ENCODE measurements around the gene RGSL1. TPM values are rescaled to one million over a fixed set of nuclear protein-coding genes. Genes with fewer than 3 reads are reported as not detected.

The RGSL1 gene
- polyA plus RNA-seq, 3 donors: not detected

DNA sequence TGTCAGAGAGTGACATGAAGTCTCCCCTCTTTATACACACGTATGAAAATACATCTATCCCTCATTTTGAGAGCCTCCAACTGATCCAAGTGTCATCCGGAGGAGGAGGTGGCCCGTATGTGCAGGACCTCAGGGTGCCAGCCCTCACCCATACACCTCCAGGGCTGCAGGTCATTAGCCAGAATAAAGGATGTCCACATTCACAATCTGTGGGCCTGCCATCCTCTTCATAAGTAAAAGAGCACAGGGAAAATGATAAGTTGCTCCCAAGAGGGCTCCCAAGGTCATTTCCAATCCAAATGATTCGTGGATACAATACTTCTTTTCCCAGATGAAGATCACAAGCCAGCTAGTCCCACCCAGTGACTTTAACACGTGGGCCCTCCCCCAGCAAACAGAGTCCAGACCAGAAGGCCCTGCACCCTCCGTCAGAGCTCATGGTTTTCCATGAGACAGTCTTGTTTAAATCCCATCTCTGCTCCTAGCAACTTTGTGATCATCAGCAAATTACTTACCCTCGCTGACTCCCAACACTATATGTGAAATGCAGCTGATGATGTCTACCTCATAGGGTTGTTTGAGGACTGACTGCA lies 110.5 kb downstream of the RGSL1 start:
- intact Hi-C loops (cut with micrococcal nuclease): no loop called here
- no peak overlapping the region for H3K27ac ChIP-seq (ENCODE audit: low read depth in 1 of 2, low read length in 2 of 2)
- peaks cover 0 to 3% (median 0%) of the 10 kb centered on the region in 7 donors for H3K9me3 Mint-ChIP-seq
- no peak overlapping the region for H3K27ac Mint-ChIP-seq
- H3K9ac ChIP-seq (ENCODE audit: insufficient read depth, low read length, poor library complexity, severe bottlenecking): no peak overlapping the region
- H3K4me3 Mint-ChIP-seq: no peak overlapping the region
- TF ChIP-seq, protein P1, sequence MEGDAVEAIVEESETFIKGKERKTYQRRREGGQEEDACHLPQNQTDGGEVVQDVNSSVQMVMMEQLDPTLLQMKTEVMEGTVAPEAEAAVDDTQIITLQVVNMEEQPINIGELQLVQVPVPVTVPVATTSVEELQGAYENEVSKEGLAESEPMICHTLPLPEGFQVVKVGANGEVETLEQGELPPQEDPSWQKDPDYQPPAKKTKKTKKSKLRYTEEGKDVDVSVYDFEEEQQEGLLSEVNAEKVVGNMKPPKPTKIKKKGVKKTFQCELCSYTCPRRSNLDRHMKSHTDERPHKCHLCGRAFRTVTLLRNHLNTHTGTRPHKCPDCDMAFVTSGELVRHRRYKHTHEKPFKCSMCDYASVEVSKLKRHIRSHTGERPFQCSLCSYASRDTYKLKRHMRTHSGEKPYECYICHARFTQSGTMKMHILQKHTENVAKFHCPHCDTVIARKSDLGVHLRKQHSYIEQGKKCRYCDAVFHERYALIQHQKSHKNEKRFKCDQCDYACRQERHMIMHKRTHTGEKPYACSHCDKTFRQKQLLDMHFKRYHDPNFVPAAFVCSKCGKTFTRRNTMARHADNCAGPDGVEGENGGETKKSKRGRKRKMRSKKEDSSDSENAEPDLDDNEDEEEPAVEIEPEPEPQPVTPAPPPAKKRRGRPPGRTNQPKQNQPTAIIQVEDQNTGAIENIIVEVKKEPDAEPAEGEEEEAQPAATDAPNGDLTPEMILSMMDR (IDR thresholded peaks at IDR 0.05): no peak
- H3K79me2 ChIP-seq (ENCODE audit: insufficient read depth, low read length): no peaks in the 10 kb centered on the region
- H3K36me3 Mint-ChIP-seq: no peaks in the 10 kb centered on the region
- peaks cover 1 to 2% (median 2%) of the 10 kb centered on the region in 3 donors for H3K27me3 Mint-ChIP-seq (ENCODE audit: low read depth in 3 of 3)
- no peak for DNase-seq
- no peaks in the 10 kb centered on the region for H3K36me3 ChIP-seq (replicated peaks in 1 of 2; ENCODE audit: control insufficient read depth in 1 of 2, insufficient read depth in 2 of 2, low read length in 2 of 2)
- H3K4me2 ChIP-seq (replicated peaks; ENCODE audit: extremely low read depth, low read length, poor library complexity, severe bottlenecking): no peak overlapping the region
- H3K9me3 ChIP-seq (replicated peaks in 1 of 2; ENCODE audit: control insufficient read depth in 1 of 2, insufficient read depth in 1 of 2, low read length in 2 of 2): no peaks in the 10 kb centered on the region
- H4K20me1 ChIP-seq (ENCODE audit: insufficient read depth, low read length): no peaks in the 10 kb centered on the region
- H3K4me1 ChIP-seq (ENCODE audit: control insufficient read depth in 1 of 2, insufficient read depth in 2 of 2, low read length in 2 of 2): no peaks in the 10 kb centered on the region
- 89% methylated on average over 5 of the region's 7 CpGs for WGBS (ENCODE audit: insufficient coverage)
- H3K4me1 Mint-ChIP-seq: no peaks in the 10 kb centered on the region
- no peaks in the 10 kb centered on the region for H3K27me3 ChIP-seq (ENCODE audit: control insufficient read depth in 2 of 2, insufficient read depth in 2 of 2, low read length in 2 of 2)
- no peak overlapping the region for H3K4me3 ChIP-seq (replicated peaks in 1 of 3; ENCODE audit: low read depth in 2 of 3, low read length in 3 of 3)
- no peak overlapping the region for H2AFZ ChIP-seq (ENCODE audit: insufficient read depth, low read depth, low read length, poor library complexity, severe bottlenecking)

DNA sequence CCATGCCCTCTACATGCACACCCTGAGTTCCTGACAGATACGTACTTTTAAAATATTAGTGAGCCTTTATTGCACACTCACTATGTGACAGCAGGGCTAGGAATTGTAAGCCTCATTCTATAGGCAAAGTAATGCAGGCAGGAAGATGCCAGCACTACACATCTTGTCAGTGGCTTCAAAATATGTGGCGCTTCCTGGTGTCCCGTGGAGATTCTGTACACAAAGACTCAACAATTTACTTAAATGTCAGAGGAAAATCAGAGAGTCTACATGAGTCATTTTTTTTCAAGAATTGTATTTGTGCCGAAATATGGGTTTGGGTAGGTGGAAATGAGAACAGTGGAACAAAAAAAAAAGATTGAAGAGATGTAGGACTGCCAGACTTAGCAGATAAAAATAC lies 111.5 kb downstream of the RGSL1 start:
- DNase-seq: no peak
- Mint-ChIP-seq H3K27me3 (ENCODE audit: low read depth in 3 of 3) (peaks cover 1 to 2% (median 2%) of the 10 kb centered on the region in 3 donors), H3K36me3 (no peaks in the 10 kb centered on the region), H3K27ac (no peak overlapping the region), H3K9me3 (peaks cover 0 to 3% (median 0%) of the 10 kb centered on the region in 7 donors), H3K4me1 (no peaks in the 10 kb centered on the region), H3K4me3 (no peak overlapping the region)
- Histone ChIP-seq H3K4me3 (replicated peaks in 1 of 3; ENCODE audit: low read depth in 2 of 3, low read length in 3 of 3) (no peak overlapping the region), H3K36me3 (replicated peaks in 1 of 2; ENCODE audit: control insufficient read depth in 1 of 2, insufficient read depth in 2 of 2, low read length in 2 of 2) (no peaks in the 10 kb centered on the region), H3K9ac (ENCODE audit: insufficient read depth, low read length, poor library complexity, severe bottlenecking) (no peak overlapping the region), H4K20me1 (ENCODE audit: insufficient read depth, low read length) (no peaks in the 10 kb centered on the region), H3K4me2 (replicated peaks; ENCODE audit: extremely low read depth, low read length, poor library complexity, severe bottlenecking) (no peak overlapping the region), H3K79me2 (ENCODE audit: insufficient read depth, low read length) (no peaks in the 10 kb centered on the region), H3K9me3 (replicated peaks in 1 of 2; ENCODE audit: control insufficient read depth in 1 of 2, insufficient read depth in 1 of 2, low read length in 2 of 2) (no peaks in the 10 kb centered on the region), H3K27ac (ENCODE audit: low read depth in 1 of 2, low read length in 2 of 2) (no peak overlapping the region), H3K27me3 (ENCODE audit: control insufficient read depth in 2 of 2, insufficient read depth in 2 of 2, low read length in 2 of 2) (no peaks in the 10 kb centered on the region), H3K4me1 (ENCODE audit: control insufficient read depth in 1 of 2, insufficient read depth in 2 of 2, low read length in 2 of 2) (no peaks in the 10 kb centered on the region), H2AFZ (ENCODE audit: insufficient read depth, low read depth, low read length, poor library complexity, severe bottlenecking) (no peak overlapping the region)
- intact Hi-C loops (cut with micrococcal nuclease): no loop called here
- TF ChIP-seq, protein P1 (IDR thresholded peaks at IDR 0.05): no peak
- WGBS (ENCODE audit: insufficient coverage): 100% methylated on average over 1 of the region's 4 CpGs

Data from CD14-positive monocyte (primary cell).